ENCODE data around the gene MSH3.

The MSH3 gene

GRCh38 chr5:80919678-80920196 lies 265.3 kb downstream of the MSH3 start:
- no peak for DNase-seq (ENCODE audit: low spot score)
- TF ChIP-seq CTCF (IDR thresholded peaks at IDR 0.05; ENCODE audit: extremely low read depth, insufficient read depth, missing control alignments) = no peak
- in situ Hi-C loops (cut with MboI; ENCODE audit: low pct_unique_long_range_greater_than_20kb, low sequenced_read_pairs, unreplicated experiment) = no loop called here

- no peak for DNase-seq (ENCODE audit: low spot score)
- in situ Hi-C loops (cut with MboI; ENCODE audit: low pct_unique_long_range_greater_than_20kb, low sequenced_read_pairs, unreplicated experiment) = no loop called here
- TF ChIP-seq CTCF (IDR thresholded peaks at IDR 0.05; ENCODE audit: extremely low read depth, insufficient read depth, missing control alignments) = no peak
These were observed 265.9 kb downstream of the MSH3 start for GRCh38 chr5:80920333-80920732.

GRCh38 chr5:80921026-80921425 lies 266.6 kb downstream of the MSH3 start:
- TF ChIP-seq CTCF (IDR thresholded peaks at IDR 0.05; ENCODE audit: extremely low read depth, insufficient read depth, missing control alignments) = no peak
- no peak for DNase-seq (ENCODE audit: low spot score)
- in situ Hi-C loops (cut with MboI; ENCODE audit: low pct_unique_long_range_greater_than_20kb, low sequenced_read_pairs, unreplicated experiment) = no loop called here

- no peak for TF ChIP-seq CTCF (IDR thresholded peaks at IDR 0.05; ENCODE audit: extremely low read depth, insufficient read depth, missing control alignments)
- in situ Hi-C loops (cut with MboI; ENCODE audit: low pct_unique_long_range_greater_than_20kb, low sequenced_read_pairs, unreplicated experiment) = no loop called here
- DNase-seq (ENCODE audit: low spot score) = no peak
These were observed 271.5 kb downstream of the MSH3 start for GRCh38 chr5:80925931-80926330.
